HL-60 (cell line): Measurements from ENCODE around the gene TANGO2.

Source experiments
- DNase-seq, 2 experiments: peaks; one replicate each; pipeline ENCODE4 v3.0.0-alpha.2; 2010 to 2020; ENCODE audit warnings: low read depth in 1 of 2, low spot score in 1 of 2
- H3K27ac ChIP-seq: fragments of 250-450 bp; sonication (Bioruptor Pico); replicated peaks from 2 replicates; pipeline ENCODE4 v1.5.1; 2020; ENCODE audit warnings: mild to moderate bottlenecking, moderate library complexity
- H3K27me3 ChIP-seq: fragments of 250-450 bp; sonication (Bioruptor Pico); 2 replicates; pipeline ENCODE4 v1.5.1; 2021; ENCODE audit warnings: mild to moderate bottlenecking, moderate library complexity; ENCODE audit not compliant: insufficient read depth, poor library complexity, severe bottlenecking
- H3K4me3 ChIP-seq: replicated peaks from 2 replicates; pipeline ENCODE4 v1.5.1; 2011; ENCODE audit warnings: mild to moderate bottlenecking, control low read depth, low read length; ENCODE audit not compliant: insufficient read depth
- CTCF ChIP-seq: IDR thresholded peaks from one replicate; pipeline ENCODE4 v1.5.1; 2011; ENCODE audit warnings: low read length, control low read depth, inconsistent platforms; ENCODE audit not compliant: insufficient read depth
- GABPA ChIP-seq: IDR thresholded peaks from 2 replicates; pipeline ENCODE4 v1.6.1; 2012; ENCODE audit warnings: low read depth
- POLR2AphosphoS5 ChIP-seq: IDR thresholded peaks from 2 replicates; pipeline ENCODE4 v1.6.1; 2012; ENCODE audit warnings: low read depth
- REST ChIP-seq: IDR thresholded peaks from 2 replicates; pipeline ENCODE4 v1.6.1; 2012; ENCODE audit warnings: low read depth; ENCODE audit not compliant: insufficient replicate concordance
- SPI1 ChIP-seq: IDR thresholded peaks from 2 replicates; pipeline ENCODE4 v1.6.1; 2012; ENCODE audit warnings: low read depth, mild to moderate bottlenecking, borderline replicate concordance

The TANGO2 gene

GRCh38 chr22:20084547-20085413, 63.9 kb downstream of the TANGO2 start:
- peak in 1 of 2 experiments; percentile 23 for DNase-seq
- TF ChIP-seq REST (no peak), CTCF (peak; percentile 1), GABPA (no peak), POLR2AphosphoS5 (no peak)
- H3K27me3 ChIP-seq = no peaks in the 10 kb centered on the region
- no peak overlapping the region for H3K27ac ChIP-seq
- H3K4me3 ChIP-seq = no peak overlapping the region

- no peak for DNase-seq
- H3K4me3 ChIP-seq = no peak overlapping the region
Observed at GRCh38 chr22:20085651-20086050, 64.7 kb downstream of the TANGO2 start.

More at GRCh38 chr22:20085651-20086050, 64.7 kb downstream of the TANGO2 start:
- no peak overlapping the region for H3K27ac ChIP-seq
- H3K27me3 ChIP-seq = no peaks in the 10 kb centered on the region
- TF ChIP-seq POLR2AphosphoS5 = no peak
- TF ChIP-seq SPI1 = no peak
- TF ChIP-seq GABPA = no peak
- no peak for TF ChIP-seq REST
- TF ChIP-seq CTCF = no peak
